ENCODE results near the gene ZFYVE28. TPM values are rescaled to one million over a fixed set of nuclear protein-coding genes. Genes with fewer than 3 reads are reported as not detected.

The ZFYVE28 gene
- total RNA-seq, 2 donors from 2014 or later: 6.6 to 30.2 TPM

- Histone ChIP-seq H3K27ac (peak overlapping the region in 1 of 2 donors; percentile 48), H3K4me3 (peak overlapping the region; percentile 45 to 52), H3K4me1 (replicated peaks) (no peaks in the 10 kb centered on the region), H3K36me3 (no peaks in the 10 kb centered on the region), H3K27me3 (replicated peaks; ENCODE audit: insufficient read depth) (no peaks in the 10 kb centered on the region), H3K9me3 (no peaks in the 10 kb centered on the region)
- intact Hi-C loops (cut with DNase I): loop anchor here (5.0 to 10.0 kb wide), 2 partner anchors 240 to 402 kb away; no protein-coding TSS in a partner anchor
- no peak for TF ChIP-seq POLR2A (IDR thresholded peaks at IDR 0.05)
- no peak for TF ChIP-seq POLR2AphosphoS5 (IDR thresholded peaks at IDR 0.05)
- TF ChIP-seq, protein P1, sequence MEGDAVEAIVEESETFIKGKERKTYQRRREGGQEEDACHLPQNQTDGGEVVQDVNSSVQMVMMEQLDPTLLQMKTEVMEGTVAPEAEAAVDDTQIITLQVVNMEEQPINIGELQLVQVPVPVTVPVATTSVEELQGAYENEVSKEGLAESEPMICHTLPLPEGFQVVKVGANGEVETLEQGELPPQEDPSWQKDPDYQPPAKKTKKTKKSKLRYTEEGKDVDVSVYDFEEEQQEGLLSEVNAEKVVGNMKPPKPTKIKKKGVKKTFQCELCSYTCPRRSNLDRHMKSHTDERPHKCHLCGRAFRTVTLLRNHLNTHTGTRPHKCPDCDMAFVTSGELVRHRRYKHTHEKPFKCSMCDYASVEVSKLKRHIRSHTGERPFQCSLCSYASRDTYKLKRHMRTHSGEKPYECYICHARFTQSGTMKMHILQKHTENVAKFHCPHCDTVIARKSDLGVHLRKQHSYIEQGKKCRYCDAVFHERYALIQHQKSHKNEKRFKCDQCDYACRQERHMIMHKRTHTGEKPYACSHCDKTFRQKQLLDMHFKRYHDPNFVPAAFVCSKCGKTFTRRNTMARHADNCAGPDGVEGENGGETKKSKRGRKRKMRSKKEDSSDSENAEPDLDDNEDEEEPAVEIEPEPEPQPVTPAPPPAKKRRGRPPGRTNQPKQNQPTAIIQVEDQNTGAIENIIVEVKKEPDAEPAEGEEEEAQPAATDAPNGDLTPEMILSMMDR (IDR thresholded peaks at IDR 0.05): peak in 3 of 4 experiments; percentile 44 to 67 (median 65)
- 8% methylated on average over 37 of the region's 99 CpGs for WGBS
- peak; percentile 42 for DNase-seq (ENCODE audit: low spot score)
Observed at GRCh38 chr4:2462218-2462991, 44.0 kb upstream of the ZFYVE28 start.

DNA sequence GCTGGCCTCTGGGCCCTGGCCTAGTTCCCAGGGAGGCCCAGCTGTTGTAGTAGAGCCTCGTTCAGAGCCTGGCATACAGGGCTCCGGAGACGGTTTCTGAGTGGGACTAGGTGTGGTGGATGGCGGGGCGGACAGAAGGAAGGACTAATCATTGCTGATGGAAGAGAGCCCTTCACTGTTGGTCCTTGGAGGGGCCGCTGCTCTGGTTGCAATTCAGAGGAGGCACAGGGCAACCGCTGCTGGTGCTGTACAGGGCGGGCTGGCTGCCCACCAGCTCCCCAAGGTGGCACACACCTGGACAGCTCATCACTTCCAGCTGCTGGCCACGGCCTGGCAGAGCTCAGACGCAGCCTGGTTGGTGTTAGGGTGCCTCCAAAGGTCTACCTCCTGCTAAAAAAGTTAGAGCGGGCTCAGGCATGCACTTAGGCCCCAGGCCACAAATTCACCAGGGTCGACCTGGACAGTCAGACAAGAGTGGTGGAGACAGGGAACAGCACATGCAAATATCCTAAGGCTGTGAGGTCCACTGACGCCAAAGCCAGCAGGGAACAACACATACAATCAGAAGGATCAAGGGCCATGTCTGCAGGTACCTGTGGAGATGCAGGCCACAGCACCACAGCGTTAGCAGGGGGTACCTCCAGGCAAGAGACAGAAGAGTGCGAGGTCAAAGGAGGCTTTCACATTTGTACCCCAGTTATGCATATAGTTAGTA lies 43.0 kb upstream of the ZFYVE28 start:
- no peak overlapping the region for H3K4me3 ChIP-seq
- DNase-seq (ENCODE audit: low spot score): no peak
- no peak overlapping the region for H3K27ac ChIP-seq
- TF ChIP-seq, protein P1 (IDR thresholded peaks at IDR 0.05): no peak
- TF ChIP-seq POLR2A (IDR thresholded peaks at IDR 0.05) (no peak), POLR2AphosphoS5 (IDR thresholded peaks at IDR 0.05) (no peak)
- 85% methylated on average over 12 of the region's 15 CpGs for WGBS
- H3K9me3 ChIP-seq: no peaks in the 10 kb centered on the region
- H3K27me3 ChIP-seq (replicated peaks; ENCODE audit: insufficient read depth): no peaks in the 10 kb centered on the region
- intact Hi-C loops (cut with DNase I): loop anchor here (5.0 to 10.0 kb wide), 2 partner anchors 239 to 403 kb away; no protein-coding TSS in a partner anchor
- H3K36me3 ChIP-seq: no peaks in the 10 kb centered on the region
- H3K4me1 ChIP-seq (replicated peaks): no peaks in the 10 kb centered on the region

GRCh38 chr4:2459589-2460349 lies 41.3 kb upstream of the ZFYVE28 start:
- H3K36me3 ChIP-seq: no peaks in the 10 kb centered on the region
- no peaks in the 10 kb centered on the region for H3K9me3 ChIP-seq
- WGBS: 93% methylated on average over 19 of the region's 19 CpGs
- H3K27ac ChIP-seq: no peak overlapping the region
- H3K27me3 ChIP-seq (replicated peaks; ENCODE audit: insufficient read depth): no peaks in the 10 kb centered on the region
- H3K4me1 ChIP-seq (replicated peaks): no peaks in the 10 kb centered on the region
- intact Hi-C loops (cut with DNase I): loop anchor here (5.0 to 10.0 kb wide), 2 partner anchors 237 to 405 kb away; no protein-coding TSS in a partner anchor
- no peak for TF ChIP-seq POLR2A (IDR thresholded peaks at IDR 0.05)
- TF ChIP-seq, protein P1 (IDR thresholded peaks at IDR 0.05): no peak
- TF ChIP-seq POLR2AphosphoS5 (IDR thresholded peaks at IDR 0.05): no peak
- no peak overlapping the region for H3K4me3 ChIP-seq
- no peak for DNase-seq (ENCODE audit: low spot score)

DNA sequence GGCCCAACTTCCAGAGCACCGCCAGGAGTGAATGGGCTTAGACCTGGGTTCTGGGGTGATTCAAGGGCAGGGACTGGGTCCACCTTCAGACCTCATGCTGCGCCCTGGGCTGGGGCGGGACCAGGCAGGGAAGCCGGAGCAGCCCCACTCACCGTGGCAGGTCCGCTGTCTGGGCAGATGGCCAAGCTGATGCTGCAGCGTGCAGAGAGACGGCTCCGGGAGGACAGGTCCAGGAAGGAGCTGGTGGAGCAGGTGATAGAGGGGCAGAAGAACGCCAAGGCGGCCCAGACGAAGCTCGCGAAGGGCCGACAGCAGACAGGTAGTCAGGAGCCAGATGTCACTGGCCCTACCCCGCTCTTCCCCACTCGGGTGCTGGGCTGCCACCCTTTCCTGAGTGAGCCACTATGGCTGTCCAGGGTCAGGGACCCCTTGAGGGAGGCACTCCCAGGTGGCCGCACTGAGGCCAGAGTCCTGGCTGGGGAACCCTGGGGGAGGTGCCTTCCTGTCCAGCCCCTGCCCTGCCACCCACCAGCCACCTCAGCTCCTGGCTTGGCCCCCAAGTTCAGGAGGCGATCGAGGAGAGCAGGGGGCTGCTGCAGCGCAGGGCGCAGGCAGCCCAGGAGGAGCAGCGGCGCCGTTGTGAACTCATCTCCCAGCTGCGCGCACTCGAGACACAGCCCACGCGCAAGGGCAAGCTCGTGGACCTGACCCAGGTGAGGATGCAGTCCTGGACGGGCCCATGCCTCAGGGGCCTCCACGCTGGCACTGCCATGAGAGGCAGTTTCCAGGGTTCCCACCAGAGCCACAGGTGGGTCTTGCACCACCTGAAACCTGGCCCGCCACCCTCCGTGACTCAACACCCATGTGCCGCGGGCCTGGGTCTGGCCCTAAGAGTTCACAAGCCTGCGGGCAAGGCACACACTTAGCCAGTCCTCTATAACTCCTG lies 40.4 kb upstream of the ZFYVE28 start:
- H3K9me3 ChIP-seq: no peaks in the 10 kb centered on the region
- H3K27ac ChIP-seq: no peak overlapping the region
- no peaks in the 10 kb centered on the region for H3K36me3 ChIP-seq
- DNase-seq (ENCODE audit: low spot score): no peak
- H3K4me3 ChIP-seq: no peak overlapping the region
- no peaks in the 10 kb centered on the region for H3K4me1 ChIP-seq (replicated peaks)
- intact Hi-C loops (cut with DNase I): no loop called here
- TF ChIP-seq POLR2A (IDR thresholded peaks at IDR 0.05) (no peak), POLR2AphosphoS5 (IDR thresholded peaks at IDR 0.05) (no peak)
- TF ChIP-seq, protein P1 (IDR thresholded peaks at IDR 0.05): no peak
- 69% methylated on average over 38 of the region's 38 CpGs for WGBS
- no peaks in the 10 kb centered on the region for H3K27me3 ChIP-seq (replicated peaks; ENCODE audit: insufficient read depth)
